CD14-positive monocyte (primary cell): ENCODE results near the gene DCANP1. TPM values are rescaled to one million over a fixed set of nuclear protein-coding genes. Genes with fewer than 3 reads are reported as not detected.

ENCODE experiments used
- DNase-seq, 3 donors: peaks; one replicate each; pipeline ENCODE4 v3.0.0-alpha.2; 2011 to 2022
- H2AFZ ChIP-seq: 2 replicates; pipeline ENCODE4 v1.6.0; 2012; ENCODE audit warnings: mild to moderate bottlenecking, low read depth, low read length, inconsistent platforms; ENCODE audit not compliant: insufficient read depth, poor library complexity, severe bottlenecking
- H3K27ac ChIP-seq, 2 donors: 1 replicate in 1 of 2; 2 replicates in 1 of 2; pipeline ENCODE4 v1.5.1; 2012 to 2013; ENCODE audit warnings: low read length in 2 of 2, control low read depth in 1 of 2, inconsistent platforms in 1 of 2, low read depth in 1 of 2, mild to moderate bottlenecking in 1 of 2
- H3K27me3 ChIP-seq, 2 donors: one replicate each; pipeline versions ENCODE4 v1.6.0 to v1.6.1; 2011 to 2013; ENCODE audit warnings: low read length in 2 of 2; ENCODE audit not compliant: control insufficient read depth in 2 of 2, insufficient read depth in 2 of 2
- H3K36me3 ChIP-seq, 2 donors: replicated peaks in 1 of 2; 1 replicate in 1 of 2; 2 replicates in 1 of 2; pipeline versions ENCODE4 v1.5.1 to v1.6.1; 2012 to 2013; ENCODE audit warnings: low read length in 2 of 2, control low read depth in 1 of 2, inconsistent platforms in 1 of 2, mild to moderate bottlenecking in 1 of 2; ENCODE audit not compliant: insufficient read depth in 2 of 2, control insufficient read depth in 1 of 2
- H3K4me1 ChIP-seq, 2 donors: 1 replicate in 1 of 2; 2 replicates in 1 of 2; pipeline versions ENCODE4 v1.5.1 to v1.6.1; 2012 to 2013; ENCODE audit warnings: low read length in 2 of 2, control low read depth in 1 of 2, inconsistent platforms in 1 of 2, mild to moderate bottlenecking in 1 of 2, moderate library complexity in 1 of 2; ENCODE audit not compliant: insufficient read depth in 2 of 2, control insufficient read depth in 1 of 2
- H3K4me2 ChIP-seq: replicated peaks from 2 replicates; pipeline ENCODE3; 2012; ENCODE audit warnings: low read length, moderate library complexity, mild to moderate bottlenecking; ENCODE audit not compliant: poor library complexity, severe bottlenecking; ENCODE audit errors: extremely low read depth
- H3K4me3 ChIP-seq, 3 experiments: fragments of 200-600 bp in 1 of 3; sonication (generic) in 1 of 3; replicated peaks in 1 of 3; 1 replicate in 2 of 3; 2 replicates in 1 of 3; pipeline ENCODE4 v1.5.1; 2011 to 2013; ENCODE audit warnings: low read length in 3 of 3, mild to moderate bottlenecking in 3 of 3, control low read depth in 2 of 3, low read depth in 2 of 3, inconsistent platforms in 1 of 3, moderate library complexity in 1 of 3
- H3K79me2 ChIP-seq: 2 replicates; pipeline ENCODE4 v1.6.0; 2012; ENCODE audit warnings: mild to moderate bottlenecking, control low read depth, inconsistent platforms, low read length, moderate library complexity; ENCODE audit not compliant: insufficient read depth
- H3K9ac ChIP-seq: 2 replicates; pipeline ENCODE4 v1.6.0; 2017; ENCODE audit warnings: low read length, mild to moderate bottlenecking; ENCODE audit not compliant: insufficient read depth, poor library complexity, severe bottlenecking
- H3K9me3 ChIP-seq, 2 donors: replicated peaks in 1 of 2; 1 replicate in 1 of 2; 2 replicates in 1 of 2; pipeline versions ENCODE4 v1.5.1 to v1.6.1; 2012 to 2013; ENCODE audit warnings: low read length in 2 of 2, control low read depth in 1 of 2; ENCODE audit not compliant: control insufficient read depth in 1 of 2, insufficient read depth in 1 of 2
- H4K20me1 ChIP-seq: 2 replicates; pipeline ENCODE4 v1.6.0; 2012; ENCODE audit warnings: mild to moderate bottlenecking, low read length, control low read depth, moderate library complexity; ENCODE audit not compliant: insufficient read depth
- H3K27ac Mint-ChIP-seq, 7 donors: one replicate each; pipeline ENCODE4 v1.8.0; 2020; ENCODE audit warnings: mild to moderate bottlenecking in 7 of 7, mixed read lengths in 7 of 7, moderate library complexity in 6 of 7, inconsistent platforms in 2 of 7
- H3K27me3 Mint-ChIP-seq, 3 donors: one replicate each; pipeline ENCODE4 v1.8.0; 2021 to 2022; ENCODE audit warnings: low read depth in 3 of 3, mild to moderate bottlenecking in 3 of 3, mixed read lengths in 3 of 3, moderate library complexity in 3 of 3, inconsistent platforms in 1 of 3
- H3K36me3 Mint-ChIP-seq, 2 donors: one replicate each; pipeline ENCODE4 v1.8.0; 2020; ENCODE audit warnings: mixed read lengths in 2 of 2, inconsistent platforms in 1 of 2, mild to moderate bottlenecking in 1 of 2
- H3K4me1 Mint-ChIP-seq: one replicate; pipeline ENCODE4 v1.8.0; 2020; ENCODE audit warnings: mild to moderate bottlenecking, mixed read lengths
- H3K4me3 Mint-ChIP-seq, 2 donors: one replicate each; pipeline ENCODE4 v1.8.0; 2020; ENCODE audit warnings: mild to moderate bottlenecking in 2 of 2, mixed read lengths in 2 of 2, moderate library complexity in 1 of 2
- H3K9me3 Mint-ChIP-seq, 7 donors: one replicate each; pipeline ENCODE4 v1.8.0; 2020 to 2022; ENCODE audit warnings: mixed read lengths in 7 of 7, mild to moderate bottlenecking in 6 of 7, moderate library complexity in 6 of 7, inconsistent platforms in 2 of 7
- WGBS: methylation state at CpG from one replicate; pipeline ENCODE4 v1.1.5; 2013; ENCODE audit warnings: missing lambda C conversion rate; ENCODE audit not compliant: insufficient coverage; 5-methylcytosine and 5-hydroxymethylcytosine counted together
- intact Hi-C, 2 donors: fragments of 100-400 bp; cut with micrococcal nuclease; formaldehyde crosslinking; loops; one replicate each; pipeline versions ENCODE4 v1.15.0 to v1.15.1; 2023
- polyA plus RNA-seq, 3 donors: library from polyadenylated mRNA; depleted of rRNA in 1 of 3; unstranded in 2 of 3; stranded (reverse) in 1 of 3; fragments of 300-500 nt in 2 of 3; fragments of >200 nt in 1 of 3; fragmentation: Illumina TruSeq in 2 of 3; gene quantifications; 1 replicate in 2 of 3; 2 replicates in 1 of 3; pipeline ENCODE4 v1.2.3, GENCODE V29; 2012 to 2021
- TF ChIP-seq, protein P1 (sequence below): fragments of 200-600 bp; IDR thresholded peaks from one replicate; pipeline ENCODE4 v1.8.0; 2022; ENCODE audit warnings: antibody characterized with exemption, mild to moderate bottlenecking

DCANP1 gene
- polyA plus RNA-seq, 3 donors, result 0.14 to 0.85 (median 0.15) TPM

DNA sequence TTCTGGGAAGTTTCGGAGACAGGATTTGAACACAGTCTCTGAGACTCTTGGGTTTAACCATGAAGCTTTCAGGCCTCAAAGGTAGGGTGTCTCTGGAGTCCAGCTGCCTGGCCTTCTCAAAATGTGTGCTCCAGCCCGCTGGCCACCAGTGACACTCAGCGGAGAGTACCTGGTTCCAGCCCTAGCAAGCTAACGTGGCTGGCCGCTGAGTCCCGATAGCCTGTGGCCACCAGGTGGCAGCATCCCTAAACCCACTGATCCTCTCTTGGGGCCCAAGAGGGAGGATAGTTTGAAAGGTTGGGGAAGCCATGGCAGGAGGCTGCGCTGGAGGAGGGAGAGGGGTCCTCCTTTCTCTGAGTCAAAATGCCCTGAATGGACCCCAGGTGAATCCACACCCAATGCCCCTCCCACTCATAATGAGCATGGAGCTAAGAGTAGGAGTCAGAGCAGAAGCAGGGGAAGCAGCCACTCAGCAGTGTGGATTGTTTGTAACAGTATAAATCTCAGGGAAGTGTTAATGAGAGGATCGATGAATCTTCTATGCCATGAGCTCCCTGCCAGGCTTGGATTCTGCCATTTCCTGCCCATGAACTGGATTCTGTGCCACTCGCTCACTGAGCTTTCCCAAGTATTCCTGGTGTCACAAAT, 10.4 kb upstream of the DCANP1 start:
- intact Hi-C loops, result loop anchor here (5.0 kb wide), 2 partner anchors 35 to 60 kb away; partner anchors contain the start of gene MACROH2A1 (in 2 of the 2)
- peak; percentile 62 to 80 (median 76) for DNase-seq
- no peaks in the 10 kb centered on the region for H3K27me3 ChIP-seq

GRCh38 chr5:135456238-135457099, 9.3 kb upstream of the DCANP1 start:
- Histone ChIP-seq H3K9ac (peak overlapping the region; percentile 2), H3K36me3 (no peaks in the 10 kb centered on the region), H4K20me1 (no peaks in the 10 kb centered on the region), H3K27me3 (no peaks in the 10 kb centered on the region), H3K9me3 (no peaks in the 10 kb centered on the region), H3K4me3 (peak overlapping the region in 1 of 3 experiments; percentile 17), H3K79me2 (peaks cover 13% of the 10 kb centered on the region), H2AFZ (no peak overlapping the region), H3K4me2 (peak overlapping the region; percentile 40), H3K27ac (peak overlapping the region; percentile 76 to 83), H3K4me1 (peaks cover 49 to 50% of the 10 kb centered on the region in 2 donors)
- Mint-ChIP-seq H3K27me3 (peaks cover 0 to 12% (median 0%) of the 10 kb centered on the region in 3 donors), H3K4me1 (peaks cover 51% of the 10 kb centered on the region), H3K36me3 (peaks cover 0 to 4% of the 10 kb centered on the region in 2 donors), H3K4me3 (peak overlapping the region; percentile 40 to 74), H3K27ac (peak overlapping the region; percentile 89 to 98 (median 92)), H3K9me3 (no peaks in the 10 kb centered on the region)
- intact Hi-C loops, result loop anchor here (5.0 kb wide), 2 partner anchors 34 to 59 kb away; partner anchors contain the start of gene MACROH2A1 (in 2 of the 2)
- DNase-seq, result peak; percentile 93 to 100 (median 96)
- 12% methylated on average over 7 of the region's 12 CpGs for WGBS
- TF ChIP-seq, protein P1, sequence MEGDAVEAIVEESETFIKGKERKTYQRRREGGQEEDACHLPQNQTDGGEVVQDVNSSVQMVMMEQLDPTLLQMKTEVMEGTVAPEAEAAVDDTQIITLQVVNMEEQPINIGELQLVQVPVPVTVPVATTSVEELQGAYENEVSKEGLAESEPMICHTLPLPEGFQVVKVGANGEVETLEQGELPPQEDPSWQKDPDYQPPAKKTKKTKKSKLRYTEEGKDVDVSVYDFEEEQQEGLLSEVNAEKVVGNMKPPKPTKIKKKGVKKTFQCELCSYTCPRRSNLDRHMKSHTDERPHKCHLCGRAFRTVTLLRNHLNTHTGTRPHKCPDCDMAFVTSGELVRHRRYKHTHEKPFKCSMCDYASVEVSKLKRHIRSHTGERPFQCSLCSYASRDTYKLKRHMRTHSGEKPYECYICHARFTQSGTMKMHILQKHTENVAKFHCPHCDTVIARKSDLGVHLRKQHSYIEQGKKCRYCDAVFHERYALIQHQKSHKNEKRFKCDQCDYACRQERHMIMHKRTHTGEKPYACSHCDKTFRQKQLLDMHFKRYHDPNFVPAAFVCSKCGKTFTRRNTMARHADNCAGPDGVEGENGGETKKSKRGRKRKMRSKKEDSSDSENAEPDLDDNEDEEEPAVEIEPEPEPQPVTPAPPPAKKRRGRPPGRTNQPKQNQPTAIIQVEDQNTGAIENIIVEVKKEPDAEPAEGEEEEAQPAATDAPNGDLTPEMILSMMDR, result no peak

More for the DNA sequence above, 10.4 kb upstream of the DCANP1 start:
- Histone ChIP-seq H3K9me3 (no peaks in the 10 kb centered on the region), H3K27ac (no peak overlapping the region), H3K36me3 (no peaks in the 10 kb centered on the region), H3K4me3 (no peak overlapping the region), H3K79me2 (peaks cover 4% of the 10 kb centered on the region), H2AFZ (no peak overlapping the region), H3K4me2 (peak overlapping the region; percentile 10), H3K4me1 (peaks cover 43 to 45% of the 10 kb centered on the region in 2 donors), H3K9ac (no peak overlapping the region), H4K20me1 (no peaks in the 10 kb centered on the region)
- peaks cover 0 to 4% of the 10 kb centered on the region in 2 donors for H3K36me3 Mint-ChIP-seq
- H3K9me3 Mint-ChIP-seq, result no peaks in the 10 kb centered on the region
- 57% methylated on average over 5 of the region's 9 CpGs for WGBS
- H3K27me3 Mint-ChIP-seq, result peaks cover 0 to 12% (median 0%) of the 10 kb centered on the region in 3 donors
- H3K4me3 Mint-ChIP-seq, result no peak overlapping the region
- peak overlapping the region in 6 of 7 donors; percentile 18 to 98 (median 68) for H3K27ac Mint-ChIP-seq
- peaks cover 46% of the 10 kb centered on the region for H3K4me1 Mint-ChIP-seq
- TF ChIP-seq, protein P1, result peak; percentile 93
